ENCODE measurements around the gene CFL1. TPM values are rescaled to one million over a fixed set of nuclear protein-coding genes. Genes with fewer than 3 reads are reported as not detected.
A peak's percentile ranks its signal among the peaks of the same experiment; 100 is the strongest.
"Not testable (repeated sequence)": the region's sequence is repeated elsewhere in the genome, so short reads cannot be mapped to it uniquely, and the experiment has no call there.

CFL1 gene
- polyA plus RNA-seq, 3 donors, result 728 to 948 (median 744) TPM

- no peak for DNase-seq (ENCODE audit: extremely low read depth in 1 of 11, low read depth in 9 of 11, low spot score in 4 of 11)
Measured at GRCh38 chr11:65852508-65853245, 5.3 kb downstream of the CFL1 start.

GRCh38 chr11:65851811-65852507 is 6.0 kb downstream of the CFL1 start:
- no peak for DNase-seq (ENCODE audit: extremely low read depth in 1 of 11, low read depth in 9 of 11, low spot score in 4 of 11)

GRCh38 chr11:65851083-65851579 is 6.8 kb downstream of the CFL1 start:
- no peak for DNase-seq (ENCODE audit: extremely low read depth in 1 of 11, low read depth in 9 of 11, low spot score in 4 of 11)

- DNase-seq (ENCODE audit: extremely low read depth in 1 of 11, low read depth in 9 of 11, low spot score in 4 of 11), result no peak
Measured at GRCh38 chr11:65850217-65851082, 7.5 kb downstream of the CFL1 start.

- DNase-seq (ENCODE audit: extremely low read depth in 1 of 11, low read depth in 9 of 11, low spot score in 4 of 11), result no peak
Measured at GRCh38 chr11:65849771-65850216, 8.2 kb downstream of the CFL1 start.

GRCh38 chr11:65849366-65849765 is 8.6 kb downstream of the CFL1 start:
- DNase-seq (ENCODE audit: extremely low read depth in 1 of 11, low read depth in 9 of 11, low spot score in 4 of 11), result no peak

- DNase-seq (ENCODE audit: extremely low read depth in 1 of 11, low read depth in 9 of 11, low spot score in 4 of 11), result not testable (repeated sequence)
Measured at GRCh38 chr11:65848693-65849092, 9.3 kb downstream of the CFL1 start.

GRCh38 chr11:65847746-65848145 is 10.2 kb downstream of the CFL1 start:
- DNase-seq (ENCODE audit: extremely low read depth in 1 of 11, low read depth in 9 of 11, low spot score in 4 of 11), result no peak

GRCh38 chr11:65844231-65844872 is 13.6 kb downstream of the CFL1 start:
- DNase-seq (ENCODE audit: extremely low read depth in 1 of 11, low read depth in 9 of 11, low spot score in 4 of 11), result no peak

GRCh38 chr11:65843811-65844210 is 14.2 kb downstream of the CFL1 start:
- no peak for DNase-seq (ENCODE audit: extremely low read depth in 1 of 11, low read depth in 9 of 11, low spot score in 4 of 11)

GRCh38 chr11:65842144-65842543 is 15.8 kb downstream of the CFL1 start:
- DNase-seq (ENCODE audit: extremely low read depth in 1 of 11, low read depth in 9 of 11, low spot score in 4 of 11), result no peak

GRCh38 chr11:65834202-65834601 is 23.8 kb downstream of the CFL1 start:
- no peak for DNase-seq (ENCODE audit: extremely low read depth in 1 of 11, low read depth in 9 of 11, low spot score in 4 of 11)

- peak; percentile 85 to 95 (median 89) for DNase-seq (ENCODE audit: extremely low read depth in 1 of 11, low read depth in 9 of 11, low spot score in 4 of 11)
Measured at GRCh38 chr11:65833297-65834030, 24.5 kb downstream of the CFL1 start, which contains the start of gene SNX32. TSS of gene SNX32 (plus strand) at chr11:65833963. CDS start at chr11:65834066, 103 bp downstream.

GRCh38 chr11:65832231-65832630 is 25.7 kb downstream of the CFL1 start:
- DNase-seq (ENCODE audit: extremely low read depth in 1 of 11, low read depth in 9 of 11, low spot score in 4 of 11), result not testable (repeated sequence)

GRCh38 chr11:65829459-65829858 is 28.5 kb downstream of the CFL1 start:
- no peak for DNase-seq (ENCODE audit: extremely low read depth in 1 of 11, low read depth in 9 of 11, low spot score in 4 of 11)

- DNase-seq (ENCODE audit: extremely low read depth in 1 of 11, low read depth in 9 of 11, low spot score in 4 of 11), result no peak
Measured at GRCh38 chr11:65826984-65827735, 30.8 kb downstream of the CFL1 start.

GRCh38 chr11:65822776-65823528 is 35.0 kb downstream of the CFL1 start:
- DNase-seq (ENCODE audit: extremely low read depth in 1 of 11, low read depth in 9 of 11, low spot score in 4 of 11), result no peak

Measured in renal cortex interstitium (tissue), 11 donors.